Transverse colon (tissue), 3 donors: ENCODE results near the gene CDKN1C.

ENCODE experiments used
- CTCF ChIP-seq, 5 experiments: fragments of 200-600 bp in 3 of 5; fragments of 450-650 bp in 2 of 5; sonication (generic) in 3 of 5; IDR thresholded peaks; 1 replicate in 2 of 5; 2 replicates in 3 of 5; pipeline ENCODE4 v1.5.1; 2016 to 2017; ENCODE audit warnings: antibody characterized with exemption in 5 of 5, inconsistent platforms in 3 of 5, mild to moderate bottlenecking in 2 of 5, moderate library complexity in 1 of 5
- EP300 ChIP-seq: sonication (generic); formaldehyde crosslinking; IDR thresholded peaks from one replicate; pipeline ENCODE4 v1.6.1; 2017; ENCODE audit warnings: antibody characterized with exemption, low read depth
- POLR2A ChIP-seq: fragments of 450-650 bp; IDR thresholded peaks from one replicate; pipeline ENCODE4 v1.6.1; 2016; ENCODE audit warnings: antibody characterized with exemption, mild to moderate bottlenecking, moderate library complexity

GRCh38 chr11:2912498-2912897, 26.9 kb upstream of the CDKN1C start:
- TF ChIP-seq CTCF (IDR thresholded peaks at IDR 0.05) (peak in 1 of 5 experiments; percentile 16), EP300 (peak; percentile 72), POLR2A (peak; percentile 54)
